8988T (cell line): ENCODE measurements around the gene RAB3B.
"Not testable (repeated sequence)": the region's sequence is repeated elsewhere in the genome, so short reads cannot be mapped to it uniquely, and the experiment has no call there.

Experiments used
- DNase-seq: peaks from one replicate; pipeline ENCODE4 v3.0.0; 2011

RAB3B gene

GRCh38 chr1:51988254-51988653 is 2.2 kb downstream of the RAB3B start:
- no peak for DNase-seq

GRCh38 chr1:51986718-51987117 is 3.8 kb downstream of the RAB3B start:
- no peak for DNase-seq

GRCh38 chr1:51982161-51982560 is 8.3 kb downstream of the RAB3B start:
- DNase-seq: no peak

- DNase-seq: no peak
Measured at GRCh38 chr1:51981555-51981954, 8.9 kb downstream of the RAB3B start.

- DNase-seq: no peak
Measured at GRCh38 chr1:51978099-51978498, 12.4 kb downstream of the RAB3B start.

GRCh38 chr1:51976846-51977602 is 13.5 kb downstream of the RAB3B start:
- DNase-seq: no peak

- no peak for DNase-seq
Measured at GRCh38 chr1:51973587-51974474, 16.7 kb downstream of the RAB3B start.

- DNase-seq: no peak
Measured at GRCh38 chr1:51969038-51969705, 21.3 kb downstream of the RAB3B start.

- DNase-seq: no peak
Measured at GRCh38 chr1:51968632-51969031, 21.9 kb downstream of the RAB3B start.

GRCh38 chr1:51967213-51967791 is 23.2 kb downstream of the RAB3B start:
- not testable (repeated sequence) for DNase-seq

- no peak for DNase-seq
Measured at GRCh38 chr1:51966559-51966958, 23.9 kb downstream of the RAB3B start.

- no peak for DNase-seq
Measured at GRCh38 chr1:51964309-51964696, 26.2 kb downstream of the RAB3B start.

GRCh38 chr1:51963592-51964308 is 26.8 kb downstream of the RAB3B start:
- DNase-seq: no peak

GRCh38 chr1:51962486-51963356 is 27.8 kb downstream of the RAB3B start:
- DNase-seq: no peak

- DNase-seq: no peak
Measured at GRCh38 chr1:51961954-51962353, 28.5 kb downstream of the RAB3B start.

- DNase-seq: no peak
Measured at GRCh38 chr1:51961231-51961630, 29.3 kb downstream of the RAB3B start.

- no peak for DNase-seq
Measured at GRCh38 chr1:51960262-51960661, 30.2 kb downstream of the RAB3B start.

- no peak for DNase-seq
Measured at GRCh38 chr1:51958824-51959223, 31.7 kb downstream of the RAB3B start.

- no peak for DNase-seq
Measured at GRCh38 chr1:51957618-51958017, 32.9 kb downstream of the RAB3B start.

GRCh38 chr1:51956528-51957509 is 33.7 kb downstream of the RAB3B start:
- no peak for DNase-seq
